Neural progenitor cell (in vitro differentiated cells): ENCODE measurements around the gene ZBTB46. TPM values are rescaled to one million over a fixed set of nuclear protein-coding genes. Genes with fewer than 3 reads are reported as not detected.

Source experiments
- DNase-seq: peaks from one replicate; pipeline ENCODE4 v3.0.0-alpha.2; 2016; ENCODE audit warnings: low spot score
- H2AFZ ChIP-seq: fragments of 200-600 bp; sonication (generic); replicated peaks from 2 replicates; pipeline ENCODE4 v1.6.1; 2016; ENCODE audit warnings: antibody characterized with exemption
- H3F3A ChIP-seq: fragments of 200-600 bp; sonication (generic); 2 replicates; pipeline ENCODE4 v1.6.1; 2016; ENCODE audit warnings: antibody characterized with exemption, low read depth
- H3K27ac ChIP-seq: fragments of 200-600 bp; sonication (generic); 2 replicates; pipeline ENCODE4 v1.5.1; 2016; ENCODE audit warnings: mild to moderate bottlenecking
- H3K27me3 ChIP-seq: fragments of 200-600 bp; sonication (generic); 2 replicates; pipeline ENCODE4 v1.6.1; 2016; ENCODE audit warnings: mild to moderate bottlenecking, moderate library complexity
- H3K36me3 ChIP-seq: fragments of 200-600 bp; sonication (generic); 2 replicates; pipeline ENCODE4 v1.5.1; 2016
- H3K4me1 ChIP-seq: fragments of 200-600 bp; sonication (generic); 2 replicates; pipeline ENCODE4 v1.6.1; 2016; ENCODE audit warnings: mixed run types
- H3K4me2 ChIP-seq: fragments of 200-600 bp; sonication (generic); 2 replicates; pipeline ENCODE4 v1.6.1; 2016
- H3K4me3 ChIP-seq: fragments of 200-600 bp; sonication (generic); 2 replicates; pipeline ENCODE4 v1.5.1; 2016
- H3K79me2 ChIP-seq: fragments of 200-600 bp; sonication (generic); 2 replicates; pipeline ENCODE4 v1.6.1; 2016; ENCODE audit warnings: low read depth
- H3K9ac ChIP-seq: fragments of 200-600 bp; sonication (generic); 2 replicates; pipeline ENCODE4 v1.6.1; 2016
- H3K9me3 ChIP-seq: fragments of 200-600 bp; sonication (generic); 2 replicates; pipeline ENCODE4 v1.5.1; 2016; ENCODE audit warnings: low read depth
- H4K20me1 ChIP-seq: fragments of 200-600 bp; sonication (generic); 2 replicates; pipeline ENCODE4 v1.6.1; 2016; ENCODE audit warnings: low read depth
- H3K27ac Mint-ChIP-seq: 3 replicates; pipeline ENCODE4 v1.8.0; 2021; ENCODE audit warnings: mixed read lengths
- H3K27me3 Mint-ChIP-seq: 2 replicates; pipeline ENCODE4 v1.8.0; 2022; ENCODE audit warnings: low read depth, mild to moderate bottlenecking, inconsistent platforms, moderate library complexity, mixed read lengths; ENCODE audit not compliant: insufficient read depth
- H3K36me3 Mint-ChIP-seq: 3 replicates; pipeline ENCODE4 v1.8.0; 2021; ENCODE audit warnings: mixed read lengths
- H3K4me1 Mint-ChIP-seq: 3 replicates; pipeline ENCODE4 v1.8.0; 2021; ENCODE audit warnings: mixed read lengths
- H3K4me3 Mint-ChIP-seq: 3 replicates; pipeline ENCODE4 v1.8.0; 2021; ENCODE audit warnings: mild to moderate bottlenecking, moderate library complexity, mixed read lengths
- H3K9me3 Mint-ChIP-seq: 3 replicates; pipeline ENCODE4 v1.8.0; 2020; ENCODE audit warnings: mixed read lengths
- CTCF ChIP-seq: fragments of 200-600 bp; sonication (generic); IDR thresholded peaks from 2 replicates; pipeline ENCODE4 v1.5.1; 2017; ENCODE audit warnings: antibody characterized with exemption, mild to moderate bottlenecking
- EZH2 ChIP-seq: fragments of 200-600 bp; sonication (generic); IDR thresholded peaks from 2 replicates; pipeline ENCODE4 v1.6.1; 2017; ENCODE audit warnings: antibody characterized with exemption, mild to moderate bottlenecking, moderate library complexity
- EZH2phosphoT487 ChIP-seq: fragments of 200-600 bp; sonication (generic); IDR thresholded peaks from 2 replicates; pipeline ENCODE4 v1.6.1; 2017; ENCODE audit warnings: antibody characterized with exemption
- total RNA-seq: library from RNA; depleted of rRNA; stranded (reverse); fragments of >200 nt; gene quantifications from 2 replicates; pipeline ENCODE4 v1.2.3, GENCODE V29; 2015; ENCODE audit warnings: low replicate concordance

The ZBTB46 gene
- total RNA-seq, 1 donor from 2014 or later: 8.1 TPM

GRCh38 chr20:63863021-63863797 lies 32.1 kb upstream of the ZBTB46 start:
- Histone ChIP-seq H3K4me1 (peaks cover 21% of the 10 kb centered on the region), H2AFZ (no peak overlapping the region), H3K4me2 (peak overlapping the region; percentile 87), H4K20me1 (no peaks in the 10 kb centered on the region), H3K36me3 (no peaks in the 10 kb centered on the region), H3F3A (peaks cover 32% of the 10 kb centered on the region), H3K79me2 (peaks cover 31% of the 10 kb centered on the region), H3K27me3 (no peaks in the 10 kb centered on the region), H3K9ac (no peak overlapping the region), H3K9me3 (no peaks in the 10 kb centered on the region), H3K27ac (no peak overlapping the region), H3K4me3 (peak overlapping the region; percentile 79)
- no peaks in the 10 kb centered on the region for H3K9me3 Mint-ChIP-seq
- TF ChIP-seq CTCF: no peak
- no peak for TF ChIP-seq EZH2phosphoT487
- TF ChIP-seq EZH2: no peak
- peaks cover 32% of the 10 kb centered on the region for H3K4me1 Mint-ChIP-seq
- H3K36me3 Mint-ChIP-seq: peaks cover 4% of the 10 kb centered on the region
- peaks cover 4% of the 10 kb centered on the region for H3K27me3 Mint-ChIP-seq
- H3K27ac Mint-ChIP-seq: no peak overlapping the region
- H3K4me3 Mint-ChIP-seq: peak overlapping the region; percentile 98
- no peak for DNase-seq

- Histone ChIP-seq H3K79me2 (peaks cover 21% of the 10 kb centered on the region), H3K36me3 (no peaks in the 10 kb centered on the region), H3K9me3 (no peaks in the 10 kb centered on the region), H3F3A (peaks cover 41% of the 10 kb centered on the region), H3K27ac (no peak overlapping the region), H3K4me3 (no peak overlapping the region), H3K4me2 (no peak overlapping the region), H3K4me1 (peaks cover 23% of the 10 kb centered on the region), H4K20me1 (no peaks in the 10 kb centered on the region), H2AFZ (no peak overlapping the region), H3K27me3 (no peaks in the 10 kb centered on the region), H3K9ac (no peak overlapping the region)
- no peak overlapping the region for H3K27ac Mint-ChIP-seq
- H3K36me3 Mint-ChIP-seq: peaks cover 2% of the 10 kb centered on the region
- no peak overlapping the region for H3K4me3 Mint-ChIP-seq
- H3K9me3 Mint-ChIP-seq: no peaks in the 10 kb centered on the region
- peaks cover 40% of the 10 kb centered on the region for H3K4me1 Mint-ChIP-seq
- peaks cover 4% of the 10 kb centered on the region for H3K27me3 Mint-ChIP-seq
- DNase-seq: no peak
- no peak for TF ChIP-seq EZH2
- no peak for TF ChIP-seq EZH2phosphoT487
- TF ChIP-seq CTCF: no peak
Observed at GRCh38 chr20:63861981-63862901, 31.2 kb upstream of the ZBTB46 start.

GRCh38 chr20:63861365-63861934 lies 30.4 kb upstream of the ZBTB46 start, which contains the start of gene ABHD16B:
TSS of gene ABHD16B (plus strand) at chr20:63861498. CDS start at chr20:63861541, 43 bp downstream.
- Mint-ChIP-seq H3K27ac (no peak within 1 kb of the TSS), H3K4me1 (peaks cover 45% of the 10 kb centered on the region), H3K4me3 (no peak within 1 kb of the TSS), H3K9me3 (no peaks in the 10 kb centered on the region), H3K27me3 (peaks cover 4% of the 10 kb centered on the region), H3K36me3 (peaks cover 2% of the 10 kb centered on the region)
- Histone ChIP-seq H3K27ac (no peak within 1 kb of the TSS), H3K9me3 (no peaks in the 10 kb centered on the region), H3K27me3 (no peaks in the 10 kb centered on the region), H3K4me1 (peaks cover 23% of the 10 kb centered on the region), H3F3A (peaks cover 46% of the 10 kb centered on the region), H3K9ac (no peak within 1 kb of the TSS), H2AFZ (no peak within 1 kb of the TSS), H3K4me3 (no peak within 1 kb of the TSS), H4K20me1 (no peaks in the 10 kb centered on the region), H3K79me2 (peaks cover 13% of the 10 kb centered on the region), H3K4me2 (no peak within 1 kb of the TSS), H3K36me3 (no peaks in the 10 kb centered on the region)
- no peak for TF ChIP-seq EZH2
- DNase-seq: no peak
